Activated CD4-positive, CD25-positive, alpha-beta regulatory T cell (primary cell): ENCODE results near the gene FGD5.
"Not testable (repeated sequence)": the region's sequence is repeated elsewhere in the genome, so short reads cannot be mapped to it uniquely, and the experiment has no call there.

Source experiments
- DNase-seq, 4 experiments: peaks; one replicate each; lab custom pipeline; 2025; lab: John Stamatoyannopoulos, UW

Gene FGD5

DNA sequence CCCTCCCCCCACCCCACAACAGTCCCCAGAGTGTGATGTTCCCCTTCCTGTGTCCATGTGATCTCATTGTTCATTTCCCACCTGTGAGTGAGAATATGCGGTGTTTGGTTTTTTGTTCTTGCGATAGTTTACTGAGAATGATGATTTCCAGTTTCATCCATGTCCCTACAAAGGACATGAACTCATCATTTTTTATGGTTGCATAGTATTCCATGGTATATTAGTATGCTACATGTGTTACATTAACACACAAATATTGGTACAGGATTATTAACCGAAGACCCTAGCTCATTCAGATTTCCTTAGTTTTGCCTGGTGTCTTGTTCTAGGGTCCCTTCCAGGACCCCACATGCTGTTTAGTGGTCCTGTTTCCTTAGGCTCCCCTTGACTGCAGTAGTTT lies 84.7 kb downstream of the FGD5 start:
- DNase-seq, result not testable (repeated sequence)

- no peak for DNase-seq
Observed at GRCh38 chr3:14905055-14905657, 86.4 kb downstream of the FGD5 start.

GRCh38 chr3:14906355-14906971 lies 87.7 kb downstream of the FGD5 start:
- no peak for DNase-seq

- DNase-seq, result no peak
Observed at GRCh38 chr3:14907043-14907966, 88.5 kb downstream of the FGD5 start.

DNA sequence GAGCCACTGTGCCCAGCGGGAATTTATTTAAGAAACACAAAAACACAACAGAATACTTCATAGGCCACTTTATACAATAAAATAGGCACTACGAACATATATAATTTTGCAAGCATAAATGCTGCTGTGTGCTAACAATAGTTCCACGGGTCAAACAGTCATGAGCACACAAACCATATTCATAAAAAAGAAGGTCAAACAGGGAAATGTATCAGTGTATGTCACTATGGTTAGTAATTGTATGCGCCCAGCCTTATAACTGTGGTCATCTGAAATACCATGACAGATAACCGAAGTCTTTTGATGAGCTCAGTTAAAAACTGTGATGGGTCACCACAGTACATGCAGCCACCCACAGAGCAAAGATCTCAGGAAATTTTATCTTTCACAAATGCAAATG lies 90.5 kb downstream of the FGD5 start:
- no peak for DNase-seq

DNA sequence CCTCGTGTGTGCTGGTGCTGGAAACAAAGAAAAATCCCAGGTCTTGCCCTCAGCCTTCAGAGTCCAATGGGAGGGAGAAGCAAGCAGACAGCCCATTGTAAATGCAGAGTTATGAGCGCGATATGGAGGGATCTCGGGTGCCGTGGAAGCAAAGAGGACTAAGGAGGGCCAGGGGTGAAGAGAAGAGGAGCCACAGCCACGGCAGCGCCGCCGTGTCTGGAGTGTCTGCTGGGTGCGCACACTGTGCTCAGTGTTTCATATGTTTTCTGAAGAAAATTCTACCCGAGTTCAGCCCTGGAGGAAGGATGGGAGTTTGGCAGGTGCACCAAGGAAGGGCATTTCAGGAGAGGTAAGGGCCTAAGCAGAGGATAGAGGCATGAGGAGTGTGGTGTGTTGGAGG lies 92.9 kb downstream of the FGD5 start:
- no peak for DNase-seq

DNA sequence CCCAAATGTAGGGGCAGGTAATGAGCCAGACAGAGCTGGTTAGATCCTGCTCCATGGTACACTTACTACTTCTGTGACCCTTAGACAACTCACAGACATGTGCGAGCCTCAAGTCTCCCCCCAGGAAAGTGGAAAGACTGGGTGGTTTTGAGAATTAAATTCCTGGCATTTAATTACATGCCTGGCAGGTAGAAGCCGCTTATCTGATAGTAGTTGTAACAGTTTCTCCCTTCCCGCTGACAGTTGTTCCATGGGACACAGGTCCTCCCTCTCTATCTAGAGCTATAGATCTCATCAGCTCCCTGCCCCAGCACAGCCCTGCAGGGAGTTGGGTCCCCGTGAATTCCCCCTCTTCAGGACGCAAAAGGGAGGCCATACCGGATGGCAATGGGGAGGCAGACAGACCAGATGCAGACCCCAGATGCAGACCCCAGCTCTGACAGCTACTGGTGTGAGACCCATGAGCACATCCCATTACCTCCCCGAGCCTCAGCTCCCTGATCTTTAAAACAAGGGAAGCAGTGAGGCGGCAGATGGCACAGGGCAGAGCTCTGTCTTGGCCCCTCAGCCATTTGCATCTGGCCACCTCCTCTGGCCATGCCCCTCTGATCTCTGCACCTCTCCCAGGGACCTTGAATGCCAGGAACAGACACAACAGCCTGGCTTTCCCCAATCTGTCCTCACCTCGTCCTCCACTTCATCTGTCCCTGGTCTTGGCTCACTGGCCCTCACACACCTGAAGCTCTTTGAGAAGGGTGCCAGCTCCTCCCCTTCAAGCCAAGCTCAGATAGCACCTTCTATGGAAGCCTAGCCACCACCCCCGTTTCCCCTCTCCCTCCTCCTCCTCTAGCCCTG lies 94.5 kb downstream of the FGD5 start:
- no peak for DNase-seq

DNA sequence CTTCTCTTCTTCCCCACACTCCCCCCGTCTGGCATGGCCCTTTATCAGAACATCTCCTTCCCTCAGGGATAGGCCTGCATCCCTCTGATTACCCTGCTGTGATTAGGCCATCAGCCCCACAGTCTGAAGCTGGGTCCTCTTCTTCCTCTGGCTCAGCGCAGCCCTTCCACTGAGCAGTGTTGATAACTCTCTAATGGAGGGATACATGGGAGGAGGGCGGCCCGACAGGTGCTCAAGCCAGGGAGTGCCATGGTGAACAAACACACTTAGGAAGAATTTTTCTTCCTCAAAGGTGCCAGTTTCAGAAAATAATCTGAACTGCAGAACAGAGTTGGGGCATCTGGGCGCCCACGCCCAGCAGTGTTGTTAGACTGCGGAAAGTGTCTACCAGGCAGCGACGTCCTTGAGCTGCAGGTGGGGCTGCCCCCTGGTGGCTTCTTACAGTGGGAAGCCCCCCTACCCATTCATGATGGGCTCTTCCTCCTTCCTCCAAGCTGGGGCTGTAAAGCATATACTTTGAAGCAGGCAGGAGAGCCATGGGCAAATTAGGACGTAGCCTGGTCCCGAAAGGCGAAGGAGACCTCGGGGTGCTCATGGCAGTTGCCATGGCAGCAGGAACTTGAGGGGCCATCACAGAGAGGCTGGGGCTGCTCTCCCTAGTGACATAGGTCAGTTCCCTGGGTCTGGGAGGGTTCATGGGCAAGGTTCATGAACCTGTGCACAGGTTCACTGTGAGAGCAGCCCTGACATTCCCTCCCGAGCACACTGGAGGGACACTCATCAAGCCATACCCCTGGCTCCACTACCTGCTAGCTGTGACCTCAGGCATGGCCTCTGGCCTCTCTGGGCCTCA lies 95.4 kb downstream of the FGD5 start:
- no peak for DNase-seq

DNA sequence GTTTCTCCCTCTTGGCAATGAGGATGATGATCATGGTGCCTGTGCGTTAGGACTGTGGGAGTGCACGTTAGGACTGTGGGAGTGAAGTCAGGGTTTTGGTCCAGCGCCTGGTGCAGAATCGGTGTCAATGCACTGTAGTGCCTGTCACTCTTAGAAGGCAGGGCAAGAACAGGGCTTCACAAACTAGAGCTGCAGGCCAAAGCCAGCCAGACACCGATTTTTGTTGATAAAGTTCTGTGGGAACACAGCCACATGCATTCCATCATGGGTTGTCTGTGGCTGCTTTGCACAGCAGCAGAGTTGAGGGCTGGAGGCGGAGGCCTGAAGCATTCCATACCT lies 96.0 kb downstream of the FGD5 start:
- no peak for DNase-seq

GRCh38 chr3:14915636-14916222 lies 97.0 kb downstream of the FGD5 start:
- no peak for DNase-seq

- no peak for DNase-seq
Observed at GRCh38 chr3:14918356-14918860, 99.6 kb downstream of the FGD5 start.

GRCh38 chr3:14920536-14920935 lies 101.8 kb downstream of the FGD5 start:
- DNase-seq, result no peak

- peak; percentile 54 to 69 (median 60) for DNase-seq
Observed at GRCh38 chr3:14921034-14921616, 102.4 kb downstream of the FGD5 start.

DNA sequence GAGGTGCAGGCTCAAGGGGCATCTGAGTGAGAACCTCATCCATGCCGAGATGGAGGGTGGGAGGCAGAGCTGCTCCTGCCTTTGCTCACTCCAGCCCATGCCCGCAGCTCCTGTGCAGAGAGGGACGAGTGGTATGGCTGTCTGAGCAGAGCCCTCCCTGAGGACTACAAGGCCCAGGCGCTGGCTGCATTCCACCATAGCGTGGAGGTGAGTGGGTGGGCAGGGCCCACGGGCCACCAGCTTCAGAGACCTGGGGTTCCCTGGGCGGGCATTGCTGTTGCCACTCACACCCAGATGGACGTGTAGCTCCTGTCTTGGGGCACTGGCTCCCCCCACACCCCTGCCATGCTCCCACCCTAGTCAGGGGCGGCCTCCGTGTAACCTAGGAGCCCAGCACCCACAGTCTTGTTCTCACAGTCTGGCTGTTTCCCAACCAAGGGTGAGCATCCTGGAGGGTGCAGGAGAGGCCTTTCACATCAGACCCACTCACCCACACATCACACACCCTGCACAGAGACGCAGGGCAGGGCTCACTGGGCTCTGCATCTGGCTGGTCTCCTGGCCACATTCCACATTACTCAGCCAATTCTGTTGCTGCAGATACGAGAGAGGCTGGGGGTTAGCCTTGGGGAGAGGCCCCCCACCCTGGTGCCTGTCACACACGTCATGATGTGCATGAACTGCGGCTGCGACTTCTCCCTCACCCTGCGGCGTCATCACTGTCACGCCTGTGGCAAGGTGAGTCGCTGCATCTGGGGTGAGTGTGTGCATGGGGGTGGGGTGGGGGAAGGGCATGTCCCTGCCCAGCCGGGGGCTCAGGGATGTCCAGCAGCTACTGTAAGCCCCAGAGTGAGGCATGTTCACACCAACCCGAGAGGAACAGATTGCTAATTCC lies 103.3 kb downstream of the FGD5 start:
- no peak for DNase-seq

GRCh38 chr3:14922863-14923262 lies 104.1 kb downstream of the FGD5 start:
- no peak for DNase-seq

- no peak for DNase-seq
Observed at GRCh38 chr3:14923476-14923875, 104.7 kb downstream of the FGD5 start.

DNA sequence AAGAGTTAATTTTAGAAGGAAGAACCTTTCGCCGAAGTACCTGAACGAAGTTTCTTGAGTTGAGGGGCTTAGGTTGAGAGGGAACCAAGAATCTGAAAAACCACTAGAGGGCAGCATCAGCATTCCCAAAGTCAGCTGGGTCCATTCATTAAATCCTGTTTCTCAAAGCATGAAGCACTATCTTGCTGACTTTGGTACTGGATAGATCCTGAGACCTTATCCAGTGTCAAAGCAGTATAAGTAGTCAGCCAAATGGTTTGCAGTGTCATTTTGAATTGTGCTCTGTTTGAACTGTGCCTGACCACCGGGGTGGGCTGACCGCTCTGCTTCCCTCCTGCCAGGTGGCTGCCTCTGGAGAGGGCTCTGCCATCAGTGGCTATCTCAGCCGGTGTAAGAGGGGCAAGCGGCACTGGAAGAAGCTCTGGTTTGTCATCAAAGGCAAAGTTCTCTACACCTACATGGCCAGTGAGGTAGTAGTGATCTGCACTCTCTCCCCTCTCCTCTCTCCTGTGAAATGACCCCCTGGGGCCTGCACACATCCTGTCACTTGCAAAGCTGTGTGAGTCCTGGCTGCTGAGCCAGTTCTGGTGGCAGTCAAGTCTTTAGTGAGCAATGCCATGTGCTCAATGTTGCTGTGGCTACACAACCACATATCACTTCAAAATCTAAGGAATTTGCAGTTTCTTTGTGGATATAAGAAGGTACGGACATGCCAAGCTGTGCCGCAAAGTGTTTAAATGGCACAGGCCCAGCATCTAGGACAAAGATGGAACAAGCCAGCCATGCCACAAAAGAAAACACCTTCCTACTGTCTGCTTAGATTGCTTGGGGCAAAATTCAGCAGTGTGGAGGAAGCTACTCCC lies 107.2 kb downstream of the FGD5 start:
- no peak for DNase-seq

GRCh38 chr3:14926592-14926991 lies 107.8 kb downstream of the FGD5 start:
- no peak for DNase-seq
